GM12801 (cell line): Measurements from ENCODE around the gene GRIP1.

Source experiments
- TF ChIP-seq, protein P1 (sequence below): IDR thresholded peaks from one replicate; pipeline ENCODE4 v1.5.1; 2011; ENCODE audit warnings: control low read depth; ENCODE audit not compliant: insufficient read length; ENCODE audit errors: extremely low read depth

The GRIP1 gene

DNA sequence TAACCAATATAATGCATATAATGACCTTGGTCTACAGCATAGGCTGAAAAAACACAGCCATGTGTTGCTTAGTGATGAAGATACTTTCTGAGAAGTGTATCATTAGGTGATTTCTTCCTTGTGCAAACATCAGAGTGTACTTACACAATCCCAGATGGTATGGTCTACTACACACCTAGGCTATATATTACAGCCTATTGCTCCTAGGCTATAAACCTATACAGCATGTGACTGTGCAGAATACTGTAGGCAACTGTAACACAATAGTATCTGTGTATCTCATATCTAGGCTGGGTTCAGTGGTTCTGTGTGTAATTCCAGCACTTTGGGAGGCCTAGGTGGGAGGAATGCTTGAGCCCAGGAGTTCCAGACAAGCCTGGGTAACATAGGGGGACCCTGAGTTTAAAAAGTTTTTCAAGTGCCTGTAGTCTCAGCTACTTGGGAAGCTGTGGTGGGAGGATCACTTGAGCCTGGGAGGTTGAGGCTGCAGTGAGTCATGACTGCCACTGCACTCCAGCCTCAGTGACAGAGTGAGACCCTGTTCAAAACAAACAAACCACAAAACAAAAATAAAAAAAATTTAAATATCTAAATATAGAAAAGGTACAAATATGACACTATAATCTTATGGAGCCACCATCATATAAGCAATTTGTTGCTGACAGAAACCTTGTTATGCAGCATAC lies 66.6 kb downstream of the GRIP1 start:
- TF ChIP-seq, protein P1, sequence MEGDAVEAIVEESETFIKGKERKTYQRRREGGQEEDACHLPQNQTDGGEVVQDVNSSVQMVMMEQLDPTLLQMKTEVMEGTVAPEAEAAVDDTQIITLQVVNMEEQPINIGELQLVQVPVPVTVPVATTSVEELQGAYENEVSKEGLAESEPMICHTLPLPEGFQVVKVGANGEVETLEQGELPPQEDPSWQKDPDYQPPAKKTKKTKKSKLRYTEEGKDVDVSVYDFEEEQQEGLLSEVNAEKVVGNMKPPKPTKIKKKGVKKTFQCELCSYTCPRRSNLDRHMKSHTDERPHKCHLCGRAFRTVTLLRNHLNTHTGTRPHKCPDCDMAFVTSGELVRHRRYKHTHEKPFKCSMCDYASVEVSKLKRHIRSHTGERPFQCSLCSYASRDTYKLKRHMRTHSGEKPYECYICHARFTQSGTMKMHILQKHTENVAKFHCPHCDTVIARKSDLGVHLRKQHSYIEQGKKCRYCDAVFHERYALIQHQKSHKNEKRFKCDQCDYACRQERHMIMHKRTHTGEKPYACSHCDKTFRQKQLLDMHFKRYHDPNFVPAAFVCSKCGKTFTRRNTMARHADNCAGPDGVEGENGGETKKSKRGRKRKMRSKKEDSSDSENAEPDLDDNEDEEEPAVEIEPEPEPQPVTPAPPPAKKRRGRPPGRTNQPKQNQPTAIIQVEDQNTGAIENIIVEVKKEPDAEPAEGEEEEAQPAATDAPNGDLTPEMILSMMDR, result no peak

DNA sequence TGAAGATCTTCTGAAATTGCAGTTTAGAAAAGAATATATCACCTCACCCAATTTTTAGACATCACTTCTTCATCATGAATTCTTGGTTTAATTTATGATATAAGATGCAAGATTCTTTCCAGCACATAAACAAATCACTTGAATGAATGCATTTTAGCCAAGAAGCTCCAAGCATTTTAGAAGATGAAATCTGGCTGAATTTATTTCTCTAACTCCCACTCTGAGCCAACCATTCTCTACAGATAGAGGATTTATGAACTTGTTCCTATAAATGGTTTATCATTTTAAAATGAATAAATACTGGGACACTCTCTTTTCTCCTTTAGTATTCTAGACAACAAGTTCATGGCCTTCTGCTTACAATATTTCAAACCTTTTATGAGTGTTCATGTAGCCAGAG lies 71.7 kb downstream of the GRIP1 start:
- TF ChIP-seq, protein P1, result no peak

DNA sequence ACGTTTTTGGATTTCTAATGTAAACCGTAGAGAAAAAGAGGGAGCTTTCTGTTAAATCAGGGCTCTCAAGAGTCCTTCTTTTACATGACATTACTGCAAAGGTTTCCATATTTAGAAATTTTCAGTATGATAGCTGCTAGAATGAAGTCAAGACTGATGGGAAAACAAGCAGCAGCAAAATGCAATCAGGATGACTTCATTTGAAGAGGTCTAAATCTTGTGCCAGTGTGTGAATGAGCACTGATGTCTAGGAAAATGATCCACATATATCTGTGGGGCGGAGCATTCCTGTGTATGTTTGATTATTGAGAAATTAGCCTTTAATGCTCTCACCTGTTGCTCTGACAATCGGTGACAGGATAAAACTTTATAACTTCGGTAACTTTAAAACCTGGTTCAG lies 73.6 kb downstream of the GRIP1 start:
- TF ChIP-seq, protein P1, result no peak

DNA sequence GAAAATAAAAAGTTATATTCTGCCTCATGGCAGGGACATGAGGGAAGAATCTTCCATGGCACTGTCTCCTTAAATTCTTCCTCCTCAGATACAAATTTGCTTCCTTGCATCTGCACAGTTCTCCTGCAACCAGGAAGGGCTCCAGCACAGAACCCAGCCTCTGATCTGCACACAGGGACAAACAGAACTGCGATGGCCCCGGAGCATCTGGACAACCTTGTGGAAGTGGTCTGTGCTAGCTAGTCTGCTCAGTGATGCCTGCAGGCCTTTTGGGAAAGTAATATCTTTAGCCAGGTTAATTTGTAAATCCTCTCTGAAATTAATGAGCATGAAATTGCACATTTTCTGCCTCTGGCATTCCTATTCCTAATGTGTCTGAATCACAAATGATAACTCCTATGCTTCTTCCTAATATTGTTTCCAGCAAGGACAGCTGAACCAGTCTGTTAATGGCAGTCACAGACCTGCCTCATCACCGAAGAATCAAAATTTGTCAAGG lies 74.8 kb downstream of the GRIP1 start:
- TF ChIP-seq, protein P1, result no peak

DNA sequence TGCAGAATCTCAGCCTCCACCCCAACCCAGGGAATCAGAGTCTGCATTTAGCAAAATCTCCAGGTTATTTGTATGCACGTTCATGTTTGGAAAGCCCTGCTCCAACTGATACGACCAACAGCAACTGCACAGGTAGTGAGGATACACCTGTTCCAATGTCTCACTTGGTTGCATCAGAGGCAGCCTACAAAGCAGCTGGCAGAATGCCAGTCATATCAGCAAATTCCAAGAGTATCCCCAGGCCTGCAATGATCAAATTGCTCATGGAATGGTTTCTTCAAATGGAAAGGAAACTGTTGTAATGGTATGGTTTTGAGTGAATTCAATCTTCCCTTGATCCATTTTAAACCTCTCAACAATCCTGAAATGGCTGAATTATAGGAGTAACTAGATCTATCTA lies 75.4 kb downstream of the GRIP1 start:
- TF ChIP-seq, protein P1, result no peak

DNA sequence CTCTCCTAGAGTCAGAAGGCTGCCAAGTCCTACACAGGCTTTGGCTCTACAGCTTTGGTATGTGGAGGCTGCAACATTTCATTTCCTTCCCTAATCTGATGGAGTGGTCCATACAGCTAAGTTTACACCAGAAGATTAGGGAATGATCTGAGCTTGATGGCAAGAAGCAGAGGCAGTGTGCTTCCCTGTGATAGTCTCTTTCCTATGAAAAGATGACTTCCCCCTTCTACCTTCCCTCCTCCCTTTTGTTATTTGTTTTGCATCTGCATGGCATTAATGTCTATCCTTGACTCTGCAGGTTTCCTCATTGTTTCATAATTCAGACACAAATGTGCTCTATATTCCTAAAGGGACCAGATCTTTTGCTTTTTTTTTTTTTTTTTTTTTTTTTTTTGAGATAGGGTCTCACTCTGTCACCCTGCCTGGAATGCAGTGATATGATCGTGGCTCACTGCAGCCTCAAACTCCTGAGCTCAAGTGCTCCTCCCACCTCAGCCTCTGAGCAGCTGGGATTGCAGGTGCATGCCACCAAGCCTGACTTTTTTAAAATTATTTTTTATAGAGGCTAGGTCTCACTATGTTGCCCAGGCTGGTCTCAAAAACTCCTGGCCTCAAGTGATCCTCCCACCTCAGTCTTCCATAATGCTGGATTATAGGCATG lies 76.3 kb downstream of the GRIP1 start:
- TF ChIP-seq, protein P1, result no peak

DNA sequence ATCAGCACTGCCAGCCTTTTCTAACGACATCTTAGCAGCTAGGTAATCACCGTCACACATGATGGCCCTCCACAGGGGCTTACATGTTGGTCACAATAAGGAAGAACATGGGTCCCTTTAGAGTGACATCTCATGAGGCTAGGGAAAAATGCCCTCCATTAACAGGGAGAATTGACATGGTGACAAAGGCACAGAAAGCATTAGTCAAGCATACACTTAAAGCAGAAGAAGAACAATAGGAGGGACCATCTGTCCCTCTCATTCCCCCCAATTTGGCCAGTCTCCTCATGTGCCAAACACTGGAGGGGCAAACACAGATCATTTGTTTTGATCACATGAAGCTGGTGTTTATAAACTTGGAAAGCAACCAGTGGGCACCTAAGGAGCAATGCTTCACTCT lies 78.0 kb downstream of the GRIP1 start:
- TF ChIP-seq, protein P1, result no peak
